Measurements from ENCODE around the gene KISS1.

Gene KISS1

GRCh38 chr1:204205486-204205885 is 9.2 kb upstream of the KISS1 start:
- ChIA-PET POLR2A (no interaction called here), CTCF (interaction anchor here (0.8 to 12.7 kb wide), 35 partner anchors 7 to 602 kb away, joined by 3 to 548 read pairs (median 18); partner anchors contain the start of genes ETNK2, GOLT1A, KISS1 and PLEKHA6)
- no peak for TF ChIP-seq CTCF (IDR thresholded peaks at IDR 0.05; ENCODE audit: insufficient read depth, low read length, missing control alignments)
- H3K4me3 ChIP-seq (ENCODE audit: low read depth, low read length), result no peak overlapping the region
- no peak for DNase-seq (ENCODE audit: low read depth, low spot score)

GRCh38 chr1:204204944-204205343 is 8.7 kb upstream of the KISS1 start:
- ChIA-PET POLR2A (no interaction called here), CTCF (interaction anchor here (0.8 to 12.7 kb wide), 21 partner anchors 9 to 346 kb away, joined by 3 to 548 read pairs (median 24); partner anchors contain the start of genes GOLT1A, KISS1, PLEKHA6 and REN)

GRCh38 chr1:204203206-204203767 is 7.0 kb upstream of the KISS1 start:
- no peak for TF ChIP-seq CTCF (IDR thresholded peaks at IDR 0.05; ENCODE audit: insufficient read depth, low read length, missing control alignments)
- DNase-seq (ENCODE audit: low read depth, low spot score), result no peak
- ChIA-PET POLR2A (no interaction called here), CTCF (interaction anchor here (4.1 to 12.7 kb wide), 3 partner anchors 12 to 159 kb away, joined by 28 to 548 read pairs (median 124); partner anchors contain the start of genes GOLT1A, PLEKHA6 and REN)
- no peak overlapping the region for H3K4me3 ChIP-seq (ENCODE audit: low read depth, low read length)

More at GRCh38 chr1:204204944-204205343, 8.7 kb upstream of the KISS1 start:
- DNase-seq (ENCODE audit: low read depth, low spot score), result no peak
- no peak for TF ChIP-seq CTCF (IDR thresholded peaks at IDR 0.05; ENCODE audit: insufficient read depth, low read length, missing control alignments)
- no peak overlapping the region for H3K4me3 ChIP-seq (ENCODE audit: low read depth, low read length)

GRCh38 chr1:204202481-204202880 is 6.2 kb upstream of the KISS1 start:
- no peak for DNase-seq (ENCODE audit: low read depth, low spot score)
- ChIA-PET CTCF (interaction anchor here (4.1 to 12.7 kb wide), 3 partner anchors 13 to 160 kb away, joined by 28 to 548 read pairs (median 124); partner anchors contain the start of genes GOLT1A, PLEKHA6 and REN), POLR2A (no interaction called here)
- no peak overlapping the region for H3K4me3 ChIP-seq (ENCODE audit: low read depth, low read length)
- TF ChIP-seq CTCF (IDR thresholded peaks at IDR 0.05; ENCODE audit: insufficient read depth, low read length, missing control alignments), result no peak

- H3K4me3 ChIP-seq (ENCODE audit: low read depth, low read length), result no peak overlapping the region
- CTCF ChIA-PET, result interaction anchor here (1.6 to 12.7 kb wide), 4 partner anchors 8 to 162 kb away, joined by 5 to 548 read pairs (median 17); partner anchors contain the start of genes GOLT1A and REN
- POLR2A ChIA-PET, result no interaction called here
- no peak for DNase-seq (ENCODE audit: low read depth, low spot score)
- no peak for TF ChIP-seq CTCF (IDR thresholded peaks at IDR 0.05; ENCODE audit: insufficient read depth, low read length, missing control alignments)
Observed at GRCh38 chr1:204201348-204202040, 5.2 kb upstream of the KISS1 start.

GRCh38 chr1:204199579-204199978 is 3.3 kb upstream of the KISS1 start:
- ChIA-PET POLR2A (no interaction called here), CTCF (interaction anchor here (1.3 to 12.7 kb wide), 8 partner anchors 7 to 164 kb away, joined by 3 to 548 read pairs (median 11); partner anchors contain the start of genes GOLT1A and REN)
- no peak for TF ChIP-seq CTCF (IDR thresholded peaks at IDR 0.05; ENCODE audit: insufficient read depth, low read length, missing control alignments)
- H3K4me3 ChIP-seq (ENCODE audit: low read depth, low read length), result no peak overlapping the region
- no peak for DNase-seq (ENCODE audit: low read depth, low spot score)

All from AG04449 (cell line).